A549 (cell line): Measurements from ENCODE around the gene CRIP2. TPM values are rescaled to one million over a fixed set of nuclear protein-coding genes. Genes with fewer than 3 reads are reported as not detected.
A peak's percentile ranks its signal among the peaks of the same experiment; 100 is the strongest.

ENCODE experiments used
- ATAC-seq, 2 experiments: fragments of 200-7000 bp in 1 of 2; fragments of >200 bp in 1 of 2; cut with Nextera tagmentation in 1 of 2; cut with Tn5 transposase in 1 of 2; 3 replicates each; pipeline versions ENCODE4 v1.8.0 to v1.9.1; 2018 to 2020; ENCODE audit warnings: mild to moderate bottlenecking in 1 of 2, moderate library complexity in 1 of 2
- CTCF ChIA-PET: fragments of 300-600 bp; sonication (Branson Sonifier 250); formaldehyde crosslinking; extraction: SDS; loops from one replicate; lab custom pipeline; 2021; ENCODE audit warnings: antibody characterized with exemption, inconsistent platforms; lab: Yijun Ruan, JAX
- POLR2A ChIA-PET: fragments of 350-600 bp; formaldehyde crosslinking; extraction: SDS; loops from one replicate; lab custom pipeline; 2021; ENCODE audit warnings: antibody characterized with exemption, inconsistent platforms; lab: Yijun Ruan, JAX
- DNase-seq, 2 experiments: peaks; one replicate each; pipeline versions ENCODE4 v3.0.0 to v3.0.0-alpha.2; 2011 to 2016; ENCODE audit warnings: low read depth in 1 of 2, low spot score in 1 of 2
- FAIRE-seq: peaks from 2 replicates; lab custom pipeline; 2011; peaks lifted over from hg19 to GRCh38; lab: Jason Lieb, UNC
- H3K27ac ChIP-seq, 2 experiments: fragments of >200 bp; sonication (Bioruptor Twin); formaldehyde crosslinking; 3 replicates each; pipeline ENCODE4 v1.5.1; 2016 to 2017
- H3K4me1 ChIP-seq: fragments of >200 bp; sonication (Bioruptor Twin); formaldehyde crosslinking; 3 replicates; pipeline ENCODE4 v1.6.1; 2016
- H3K4me2 ChIP-seq: fragments of >200 bp; sonication (Bioruptor Twin); formaldehyde crosslinking; 3 replicates; pipeline ENCODE4 v1.6.1; 2016
- H3K4me3 ChIP-seq: fragments of >200 bp; sonication (Bioruptor Twin); formaldehyde crosslinking; 3 replicates; pipeline ENCODE4 v1.5.1; 2016
- H3K9me3 ChIP-seq: fragments of >200 bp; sonication (Bioruptor Twin); formaldehyde crosslinking; 3 replicates; pipeline ENCODE4 v1.6.1; 2016
- ATOH8 ChIP-seq: fragments of 250-450 bp; sonication (Bioruptor Pico); IDR thresholded peaks from 2 replicates; pipeline ENCODE4 v1.5.0; 2020; ENCODE audit warnings: low read depth, mild to moderate bottlenecking, moderate library complexity
- CEBPB ChIP-seq, 2 experiments: fragments of >200 bp in 1 of 2; sonication (Bioruptor Twin) in 1 of 2; formaldehyde crosslinking in 1 of 2; IDR thresholded peaks; 2 replicates each; pipeline ENCODE4 v1.6.1; 2012 to 2016
- CTCF ChIP-seq: fragments of >200 bp; sonication (Bioruptor Twin); formaldehyde crosslinking; IDR thresholded peaks from 3 replicates; pipeline ENCODE4 v1.5.1; 2016
- EHMT2 ChIP-seq: fragments of 200-600 bp; sonication (generic); IDR thresholded peaks from 2 replicates; pipeline ENCODE4 v1.6.1; 2016; ENCODE audit warnings: antibody characterized with exemption, low read depth, mild to moderate bottlenecking, moderate library complexity
- ESRRA ChIP-seq: fragments of 150-350 bp; IDR thresholded peaks from 2 replicates; pipeline ENCODE4 v1.6.1; 2014; ENCODE audit warnings: mild to moderate bottlenecking, low read length, borderline replicate concordance
- FOSB ChIP-seq: fragments of 250-450 bp; sonication (Bioruptor Pico); IDR thresholded peaks from 2 replicates; pipeline ENCODE4 v1.5.0; 2020; ENCODE audit warnings: mild to moderate bottlenecking, moderate library complexity
- HDAC2 ChIP-seq: fragments of 200-600 bp; sonication (generic); IDR thresholded peaks from 2 replicates; pipeline ENCODE4 v1.6.1; 2016
- HEYL ChIP-seq: fragments of 250-450 bp; sonication (Bioruptor Pico); IDR thresholded peaks from 2 replicates; pipeline ENCODE4 v1.8.0; 2021; ENCODE audit warnings: mild to moderate bottlenecking, moderate library complexity
- HMGXB4 ChIP-seq: fragments of 250-450 bp; sonication (Bioruptor Pico); IDR thresholded peaks from 2 replicates; pipeline ENCODE4 v1.5.0; 2021; ENCODE audit warnings: mild to moderate bottlenecking, moderate library complexity, borderline replicate concordance
- HOXA7 ChIP-seq: fragments of 250-450 bp; sonication (Bioruptor Pico); IDR thresholded peaks from 2 replicates; pipeline ENCODE4 v1.5.0; 2020; ENCODE audit warnings: mild to moderate bottlenecking, moderate library complexity
- HOXB13 ChIP-seq: fragments of 250-450 bp; sonication (Bioruptor Pico); IDR thresholded peaks from 2 replicates; pipeline ENCODE4 v1.5.0; 2020; ENCODE audit warnings: low read depth, mild to moderate bottlenecking, moderate library complexity
- JUN ChIP-seq, 2 experiments: fragments of >200 bp; sonication (Bioruptor Twin); formaldehyde crosslinking; IDR thresholded peaks; 2 replicates in 1 of 2; 3 replicates in 1 of 2; pipeline ENCODE4 v1.6.1; 2016 to 2017
- JUNB ChIP-seq: fragments of >200 bp; sonication (Bioruptor Twin); formaldehyde crosslinking; IDR thresholded peaks from 2 replicates; pipeline ENCODE4 v1.6.1; 2016
- PBX3 ChIP-seq: IDR thresholded peaks from 2 replicates; pipeline ENCODE4 v1.6.1; 2012
- PHF8 ChIP-seq: fragments of 200-600 bp; sonication (generic); IDR thresholded peaks from 2 replicates; pipeline ENCODE4 v1.6.1; 2016; ENCODE audit warnings: low read depth, mild to moderate bottlenecking, antibody characterized with exemption, moderate library complexity, borderline replicate concordance
- POLR2AphosphoS2 ChIP-seq: conservative IDR thresholded peaks from 2 replicates; pipeline ENCODE4 v1.6.1; 2012; ENCODE audit warnings: low read length, improper control_type of control experiment, inconsistent platforms
- SREBF2 ChIP-seq: fragments of 450-650 bp; IDR thresholded peaks from 2 replicates; pipeline ENCODE4 v1.6.1; 2014; ENCODE audit warnings: mild to moderate bottlenecking, moderate library complexity
- USF2 ChIP-seq: fragments of 450-650 bp; IDR thresholded peaks from 2 replicates; pipeline ENCODE4 v1.6.1; 2014; ENCODE audit warnings: antibody characterized with exemption
- ZC3H11A ChIP-seq: fragments of 450-650 bp; IDR thresholded peaks from 2 replicates; pipeline ENCODE4 v1.6.1; 2014; ENCODE audit warnings: antibody characterized with exemption, mild to moderate bottlenecking
- ZFP36 ChIP-seq: fragments of 450-650 bp; IDR thresholded peaks from 2 replicates; pipeline ENCODE4 v1.6.1; 2014; ENCODE audit warnings: borderline replicate concordance; ENCODE audit not compliant: partially characterized antibody
- ZSCAN20 ChIP-seq: fragments of 250-450 bp; sonication (Bioruptor Pico); IDR thresholded peaks from 2 replicates; pipeline ENCODE4 v1.8.0; 2022; ENCODE audit warnings: mild to moderate bottlenecking, moderate library complexity
- WGBS: methylation state at CpG from one replicate; pipeline ENCODE4 v1.1.6; 2017; ENCODE audit errors: missing lambda C conversion rate; 5-methylcytosine and 5-hydroxymethylcytosine counted together
- polyA plus RNA-seq, 4 experiments: library from polyadenylated mRNA; depleted of rRNA in 3 of 4; stranded (reverse); fragments of >200 nt; fragmentation: RNase III in 1 of 4; extraction: RNeasy Plus Mini Kit Qiagen cat#74134 plus additional on column Dnase treatment in 1 of 4; gene quantifications; 2 replicates in 3 of 4; 3 replicates in 1 of 4; pipeline ENCODE4 v1.2.3, GENCODE V29; 2011 to 2017

The CRIP2 gene
- polyA plus RNA-seq, 2 of the 4 experiments (the other 2 are of a cell fraction), result 41.0 to 67.3 TPM

GRCh38 chr14:105525326-105525725, 50.7 kb downstream of the CRIP2 start:
- peaks cover 21% of the 10 kb centered on the region for H3K4me1 ChIP-seq
- 91% methylated on average over 9 of the region's 9 CpGs for WGBS
- H3K4me3 ChIP-seq, result no peak overlapping the region
- ATAC-seq (no peak), DNase-seq (no peak), FAIRE-seq (no peak)
- CTCF ChIA-PET, result interaction anchor here (1.5 to 2.1 kb wide), 3 partner anchors 13 to 45 kb away, joined by 4 to 7 read pairs (median 6); no protein-coding TSS in a partner anchor
- no peaks in the 10 kb centered on the region for H3K9me3 ChIP-seq
- TF ChIP-seq POLR2AphosphoS2, result no peak
- H3K4me2 ChIP-seq, result peak overlapping the region; percentile 99
- POLR2A ChIA-PET, result no interaction called here
- no peak overlapping the region for H3K27ac ChIP-seq

- peak; percentile 46 to 55 for ATAC-seq
- no peak for FAIRE-seq
- TF ChIP-seq HOXB13 (no peak), PBX3 (no peak), FOSB (CRISPR knock-in tag) (no peak), HMGXB4 (CRISPR knock-in tag) (no peak), JUN (IDR thresholded peaks at IDR 0.05) (no peak), HDAC2 (no peak), USF2 (no peak), HEYL (no peak)
- TF ChIP-seq, all 56 proteins: peak for 0
- Histone ChIP-seq H3K4me2 (peak within 1 kb of the TSS; percentile 99), H3K4me1 (peaks cover 21% of the 10 kb centered on the region), H3K4me3 (peak within 1 kb of the TSS; percentile 71), H3K27ac (peak within 1 kb of the TSS; percentile 72 to 92), H3K9me3 (no peaks in the 10 kb centered on the region)
- ChIA-PET POLR2A (no interaction called here), CTCF (interaction anchor here (1.5 to 2.1 kb wide), 3 partner anchors 12 to 45 kb away, joined by 4 to 7 read pairs (median 6); no protein-coding TSS in a partner anchor)
- 3% methylated on average over 7 of the region's 88 CpGs for WGBS
- peak; percentile 46 to 47 for DNase-seq
Observed at GRCh38 chr14:105525861-105526775, 51.5 kb downstream of the CRIP2 start, which contains the start of gene TMEM121. TSS of gene TMEM121 (plus strand) at chr14:105526583. CDS start at chr14:105528835, 2,252 bp downstream.

GRCh38 chr14:105526776-105527380, 52.3 kb downstream of the CRIP2 start:
- Histone ChIP-seq H3K27ac (peak overlapping the region; percentile 72 to 92), H3K4me1 (peaks cover 21% of the 10 kb centered on the region), H3K4me2 (peak overlapping the region; percentile 99), H3K9me3 (no peaks in the 10 kb centered on the region), H3K4me3 (peak overlapping the region; percentile 71)
- ATAC-seq (peak; percentile 1 to 3; a peak in 1 of 6 replicates), DNase-seq (no peak), FAIRE-seq (no peak)
- ChIA-PET POLR2A (no interaction called here), CTCF (interaction anchor here (1.5 to 2.1 kb wide), 4 partner anchors 11 to 46 kb away, joined by 4 to 7 read pairs (median 6); no protein-coding TSS in a partner anchor)
- 88% methylated on average over 19 of the region's 48 CpGs for WGBS
- TF ChIP-seq ZC3H11A, result no peak
- no peak for TF ChIP-seq HDAC2
- TF ChIP-seq JUNB, result no peak
- TF ChIP-seq CEBPB (IDR thresholded peaks at IDR 0.05), result no peak
- no peak for TF ChIP-seq ZFP36
- TF ChIP-seq CTCF, result no peak
- no peak for TF ChIP-seq PHF8
- no peak for TF ChIP-seq EHMT2
- TF ChIP-seq POLR2AphosphoS2, result no peak
- TF ChIP-seq ATOH8, result no peak
- no peak for TF ChIP-seq PBX3
- TF ChIP-seq ZSCAN20 (CRISPR knock-in tag), result no peak
- no peak for TF ChIP-seq FOSB (CRISPR knock-in tag)
- TF ChIP-seq HOXB13, result no peak
- TF ChIP-seq HOXA7 (CRISPR knock-in tag), result no peak
- TF ChIP-seq SREBF2, result no peak
- no peak for TF ChIP-seq ESRRA
